Stimulated activated naive CD8-positive, alpha-beta T cell treated with anti-CD3 and anti-CD28 coated beads, Interleukin-15, amount 100 ng/mL, for 72 hours (primary cell): Measurements from ENCODE around the gene LRRC49.

Experiments
- ATAC-seq: fragments of 150-1000 bp; cut with Tn5 transposase; 2 replicates; pipeline ENCODE4 v1.10.0; 2021; ENCODE audit warnings: mild to moderate bottlenecking, moderate library complexity
- DNase-seq, 2 donors: peaks; one replicate each; pipeline ENCODE4 v3.0.0; 2021 to 2022
- H3K27ac Mint-ChIP-seq, 2 donors: one replicate each; pipeline ENCODE4 v1.8.0; 2022; ENCODE audit warnings: mild to moderate bottlenecking in 2 of 2, mixed read lengths in 2 of 2, moderate library complexity in 2 of 2
- H3K27me3 Mint-ChIP-seq: one replicate; pipeline ENCODE4 v1.8.0; 2022; ENCODE audit warnings: mixed read lengths
- H3K4me1 Mint-ChIP-seq: one replicate; pipeline ENCODE4 v1.8.0; 2022; ENCODE audit warnings: mild to moderate bottlenecking, mixed read lengths
- H3K4me3 Mint-ChIP-seq, 2 donors: one replicate each; pipeline ENCODE4 v1.8.0; 2022; ENCODE audit warnings: mild to moderate bottlenecking in 2 of 2, mixed read lengths in 2 of 2, moderate library complexity in 1 of 2
- H3K9me3 Mint-ChIP-seq, 2 donors: one replicate each; pipeline ENCODE4 v1.8.0; 2022; ENCODE audit warnings: mixed read lengths in 2 of 2

LRRC49 gene

DNA sequence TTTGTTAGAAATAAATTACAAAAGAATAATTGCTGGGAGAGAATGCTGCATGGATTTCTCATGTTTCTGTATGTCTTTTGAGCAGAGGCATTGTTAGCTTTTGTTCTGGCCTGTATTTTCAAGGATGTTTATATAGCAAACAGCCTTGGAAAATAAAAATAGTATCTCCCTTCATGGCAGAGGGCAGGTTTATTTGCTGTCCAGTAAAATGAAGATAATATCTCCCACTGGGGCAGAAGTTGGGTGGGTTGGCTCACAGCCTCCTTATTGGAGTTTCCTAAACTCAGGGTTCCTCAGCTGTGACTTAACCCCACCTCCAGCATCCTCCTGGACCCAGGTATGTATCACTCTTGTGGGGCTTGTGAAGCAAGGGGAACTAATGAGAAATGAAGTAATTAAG, 178.9 kb downstream of the LRRC49 start:
- DNase-seq, result no peak
- ATAC-seq, result no peak
- H3K27me3 Mint-ChIP-seq, result peaks cover 9% of the 10 kb centered on the region

GRCh38 chr15:71072423-71072822, 179.8 kb downstream of the LRRC49 start:
- H3K4me1 Mint-ChIP-seq, result no peaks in the 10 kb centered on the region
- H3K4me3 Mint-ChIP-seq, result no peak overlapping the region
- H3K9me3 Mint-ChIP-seq, result no peaks in the 10 kb centered on the region
- DNase-seq (no peak), ATAC-seq (no peak)
- no peak overlapping the region for H3K27ac Mint-ChIP-seq
- H3K27me3 Mint-ChIP-seq, result peaks cover 9% of the 10 kb centered on the region

More for the DNA sequence above, 178.9 kb downstream of the LRRC49 start:
- no peaks in the 10 kb centered on the region for H3K4me1 Mint-ChIP-seq
- no peak overlapping the region for H3K4me3 Mint-ChIP-seq
- H3K27ac Mint-ChIP-seq, result no peak overlapping the region
- no peaks in the 10 kb centered on the region for H3K9me3 Mint-ChIP-seq

DNA sequence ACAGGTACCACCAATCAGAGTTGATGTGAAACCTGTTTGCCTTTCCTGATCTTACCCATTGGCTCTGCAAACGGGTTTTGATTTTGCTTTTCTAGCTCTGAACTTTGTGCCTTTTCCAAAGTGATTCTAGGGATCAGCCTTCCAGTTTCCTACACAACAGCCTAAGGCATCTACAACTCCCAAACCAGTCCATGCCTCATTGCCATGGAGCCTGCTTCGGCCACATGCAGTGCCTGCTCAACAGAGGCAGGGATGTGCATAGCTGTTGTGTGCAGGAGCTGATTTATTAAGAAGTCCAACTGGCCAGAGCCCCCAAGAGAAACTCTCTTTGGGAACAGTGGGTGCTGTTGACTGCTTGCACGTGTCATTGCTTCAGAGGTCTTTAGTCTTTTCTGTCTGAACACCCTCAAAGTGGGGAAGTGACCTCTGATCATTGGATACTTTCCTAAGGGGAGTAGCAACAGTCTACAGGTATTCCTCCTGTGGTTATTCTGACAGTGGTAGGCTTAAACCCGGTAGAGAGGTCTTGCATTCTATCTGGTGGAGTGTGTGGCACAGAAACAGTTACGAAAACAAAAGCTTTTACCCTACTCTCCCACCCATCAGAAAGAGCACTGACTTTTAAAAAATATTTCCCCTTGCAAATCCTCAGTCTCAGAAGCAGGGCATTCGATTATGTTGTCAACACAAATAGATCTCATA, 186.0 kb downstream of the LRRC49 start:
- no peaks in the 10 kb centered on the region for H3K4me1 Mint-ChIP-seq
- H3K4me3 Mint-ChIP-seq, result no peak overlapping the region
- DNase-seq (no peak), ATAC-seq (no peak)
- H3K27ac Mint-ChIP-seq, result no peak overlapping the region
- H3K9me3 Mint-ChIP-seq, result no peaks in the 10 kb centered on the region
- H3K27me3 Mint-ChIP-seq, result peaks cover 30% of the 10 kb centered on the region

- H3K27me3 Mint-ChIP-seq, result peaks cover 36% of the 10 kb centered on the region
- ATAC-seq (no peak), DNase-seq (no peak)
These were observed 186.8 kb downstream of the LRRC49 start for GRCh38 chr15:71079208-71080044.

GRCh38 chr15:71080166-71080565, 187.5 kb downstream of the LRRC49 start:
- H3K4me1 Mint-ChIP-seq, result no peaks in the 10 kb centered on the region
- H3K9me3 Mint-ChIP-seq, result no peaks in the 10 kb centered on the region
- no peak overlapping the region for H3K27ac Mint-ChIP-seq
- no peak overlapping the region for H3K4me3 Mint-ChIP-seq
- DNase-seq, result no peak
- peaks cover 36% of the 10 kb centered on the region for H3K27me3 Mint-ChIP-seq
- ATAC-seq, result no peak

More at GRCh38 chr15:71079208-71080044, 186.8 kb downstream of the LRRC49 start:
- Mint-ChIP-seq H3K4me3 (no peak overlapping the region), H3K27ac (no peak overlapping the region), H3K9me3 (no peaks in the 10 kb centered on the region), H3K4me1 (no peaks in the 10 kb centered on the region)

GRCh38 chr15:71080705-71081104, 188.1 kb downstream of the LRRC49 start:
- no peak overlapping the region for H3K4me3 Mint-ChIP-seq
- H3K4me1 Mint-ChIP-seq, result no peaks in the 10 kb centered on the region
- peaks cover 36% of the 10 kb centered on the region for H3K27me3 Mint-ChIP-seq
- H3K9me3 Mint-ChIP-seq, result no peaks in the 10 kb centered on the region
- ATAC-seq (no peak), DNase-seq (no peak)
- peak overlapping the region in 1 of 2 donors; percentile 68 for H3K27ac Mint-ChIP-seq

- peaks cover 0 to 10% of the 10 kb centered on the region in 2 donors for H3K9me3 Mint-ChIP-seq
- H3K27me3 Mint-ChIP-seq, result peaks cover 54% of the 10 kb centered on the region
- H3K4me3 Mint-ChIP-seq, result no peak overlapping the region
- H3K4me1 Mint-ChIP-seq, result no peaks in the 10 kb centered on the region
- no peak overlapping the region for H3K27ac Mint-ChIP-seq
- DNase-seq, result no peak
- no peak for ATAC-seq
These were observed 190.2 kb downstream of the LRRC49 start for GRCh38 chr15:71082803-71083202.

GRCh38 chr15:71083349-71083748, 190.7 kb downstream of the LRRC49 start:
- DNase-seq (no peak), ATAC-seq (no peak)
- peaks cover 0 to 10% of the 10 kb centered on the region in 2 donors for H3K9me3 Mint-ChIP-seq
- H3K4me1 Mint-ChIP-seq, result no peaks in the 10 kb centered on the region
- no peak overlapping the region for H3K27ac Mint-ChIP-seq
- no peak overlapping the region for H3K4me3 Mint-ChIP-seq
- H3K27me3 Mint-ChIP-seq, result peaks cover 55% of the 10 kb centered on the region

DNA sequence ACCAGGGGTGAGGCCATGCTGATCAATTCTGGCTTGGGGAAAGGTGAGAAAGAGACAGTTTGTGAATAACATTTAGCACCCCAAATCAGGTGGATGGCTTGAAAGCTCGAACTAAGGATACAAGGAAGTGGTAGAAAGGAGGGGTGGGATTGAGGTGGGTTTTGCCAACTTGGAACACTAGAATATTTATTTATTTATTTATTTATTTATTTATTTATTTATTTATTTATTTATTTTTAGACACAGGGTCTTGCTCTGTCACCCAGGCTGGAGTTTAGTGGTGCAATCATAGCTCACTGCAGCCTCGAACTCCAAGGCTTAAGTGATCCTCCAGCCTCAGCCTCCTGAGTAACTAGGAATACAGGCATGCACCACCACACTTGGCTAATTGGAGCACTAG, 191.6 kb downstream of the LRRC49 start:
- Mint-ChIP-seq H3K9me3 (peaks cover 0 to 10% of the 10 kb centered on the region in 2 donors), H3K27me3 (peaks cover 52% of the 10 kb centered on the region)

GRCh38 chr15:71085809-71086208, 193.2 kb downstream of the LRRC49 start:
- Mint-ChIP-seq H3K27me3 (peaks cover 43% of the 10 kb centered on the region), H3K27ac (no peak overlapping the region)

More for the DNA sequence above, 191.6 kb downstream of the LRRC49 start:
- Mint-ChIP-seq H3K27ac (peak overlapping the region in 1 of 2 donors; percentile 79), H3K4me1 (no peaks in the 10 kb centered on the region), H3K4me3 (no peak overlapping the region)
- ATAC-seq, result no peak
- DNase-seq, result no peak

DNA sequence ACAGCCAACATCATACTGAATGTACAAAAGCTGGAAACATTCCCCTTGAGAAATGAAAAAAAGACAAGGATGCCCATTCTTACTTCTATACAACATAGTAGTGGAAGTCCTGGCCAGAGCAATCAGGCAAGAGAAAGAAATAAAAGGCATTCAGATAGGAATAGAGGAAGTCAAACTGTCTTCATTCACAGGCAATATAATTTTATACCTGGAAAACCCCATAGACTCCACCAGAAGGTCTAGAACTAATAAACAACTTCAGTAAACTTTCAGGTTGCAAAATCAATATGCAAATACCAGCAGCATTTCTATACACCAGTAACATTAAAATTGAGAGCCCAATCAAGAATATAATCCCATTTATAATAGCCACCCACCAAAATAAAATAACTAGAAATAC, 195.5 kb downstream of the LRRC49 start:
- H3K27me3 Mint-ChIP-seq, result peaks cover 39% of the 10 kb centered on the region
- H3K4me3 Mint-ChIP-seq, result no peak overlapping the region
- no peak overlapping the region for H3K27ac Mint-ChIP-seq
- no peak for DNase-seq
- H3K4me1 Mint-ChIP-seq, result no peaks in the 10 kb centered on the region
- peaks cover 0 to 10% of the 10 kb centered on the region in 2 donors for H3K9me3 Mint-ChIP-seq
- ATAC-seq, result no peak

More at GRCh38 chr15:71085809-71086208, 193.2 kb downstream of the LRRC49 start:
- H3K9me3 Mint-ChIP-seq, result peaks cover 0 to 10% of the 10 kb centered on the region in 2 donors
- ATAC-seq, result no peak
- H3K4me1 Mint-ChIP-seq, result no peaks in the 10 kb centered on the region
- no peak for DNase-seq
- no peak overlapping the region for H3K4me3 Mint-ChIP-seq

DNA sequence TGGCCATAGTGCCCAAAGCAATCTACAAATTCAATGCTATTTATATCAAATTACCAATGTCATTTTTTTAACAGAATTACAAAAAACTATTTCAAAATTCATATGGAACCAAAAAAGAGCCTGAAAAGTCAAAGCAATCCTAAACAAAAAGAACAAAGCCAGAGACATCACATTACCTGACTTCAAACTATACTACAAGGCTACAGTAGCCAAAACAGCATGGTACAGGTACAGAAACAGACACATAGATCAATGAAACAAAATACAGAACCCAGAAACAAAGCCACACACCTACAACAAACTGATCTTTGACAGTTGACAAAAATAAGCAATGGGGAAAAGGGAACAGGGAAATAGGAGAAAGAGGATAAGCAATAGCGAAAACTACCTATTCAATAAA, 196.1 kb downstream of the LRRC49 start:
- Mint-ChIP-seq H3K4me3 (no peak overlapping the region), H3K9me3 (peaks cover 0 to 10% of the 10 kb centered on the region in 2 donors), H3K4me1 (no peaks in the 10 kb centered on the region), H3K27me3 (peaks cover 37% of the 10 kb centered on the region), H3K27ac (no peak overlapping the region)
- ATAC-seq (no peak), DNase-seq (no peak)

DNA sequence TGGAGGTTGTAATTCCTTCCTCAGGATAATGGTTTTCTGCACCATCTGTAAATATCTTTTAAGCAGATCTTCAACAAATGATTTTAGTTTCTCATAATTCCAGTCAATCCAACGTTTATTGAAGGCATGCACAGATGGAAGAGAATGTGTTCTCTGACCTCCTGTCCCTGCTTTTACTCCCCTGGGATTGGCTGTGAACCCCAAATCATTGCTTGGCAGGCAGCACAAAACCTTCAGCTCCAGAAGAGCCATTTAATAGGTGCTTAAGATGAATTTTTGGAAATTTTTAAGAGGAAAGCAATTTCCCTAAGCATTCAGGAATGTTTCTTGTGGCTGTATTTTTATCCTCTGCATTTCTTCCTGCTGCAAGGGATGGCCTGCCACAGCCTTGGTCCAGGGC, 197.2 kb downstream of the LRRC49 start:
- Mint-ChIP-seq H3K27ac (no peak overlapping the region), H3K9me3 (peaks cover 0 to 10% of the 10 kb centered on the region in 2 donors), H3K4me3 (no peak overlapping the region), H3K27me3 (peaks cover 32% of the 10 kb centered on the region), H3K4me1 (no peaks in the 10 kb centered on the region)
- DNase-seq (no peak), ATAC-seq (no peak)

GRCh38 chr15:71091601-71092000, 199.0 kb downstream of the LRRC49 start:
- Mint-ChIP-seq H3K4me1 (no peaks in the 10 kb centered on the region), H3K27me3 (peaks cover 25% of the 10 kb centered on the region), H3K4me3 (no peak overlapping the region), H3K27ac (no peak overlapping the region), H3K9me3 (peaks cover 0 to 10% of the 10 kb centered on the region in 2 donors)
- DNase-seq (no peak), ATAC-seq (no peak)

DNA sequence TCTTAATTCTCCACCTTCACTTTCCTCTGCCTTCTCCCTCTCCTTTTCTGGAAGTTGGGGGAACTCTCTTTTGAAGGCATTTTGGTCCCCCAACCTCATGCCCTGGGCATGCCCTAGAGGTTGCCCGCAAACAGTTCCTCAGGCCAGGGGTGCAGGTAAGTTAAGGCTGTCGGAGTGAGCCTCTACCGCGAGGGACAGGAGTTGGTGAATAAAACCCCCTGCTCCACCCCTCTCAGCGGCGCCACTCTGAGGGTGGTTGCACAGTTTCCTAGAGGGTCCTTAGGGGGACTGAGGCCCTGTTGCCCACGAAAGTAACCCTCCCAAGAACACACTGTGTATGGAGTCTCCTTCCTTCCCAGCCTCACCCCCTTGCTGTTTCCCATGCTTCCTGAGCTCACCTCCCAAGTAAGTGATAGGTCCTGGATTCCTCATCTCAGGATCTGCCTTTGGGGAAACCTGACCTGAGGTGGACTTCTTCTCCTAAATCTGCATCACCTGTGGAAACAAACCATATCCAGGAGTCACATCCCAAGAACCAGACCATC, 199.5 kb downstream of the LRRC49 start:
- DNase-seq, result no peak
- Mint-ChIP-seq H3K4me1 (no peaks in the 10 kb centered on the region), H3K27me3 (peaks cover 20% of the 10 kb centered on the region), H3K4me3 (no peak overlapping the region), H3K27ac (peak overlapping the region in 1 of 2 donors; percentile 68), H3K9me3 (peaks cover 0 to 6% of the 10 kb centered on the region in 2 donors)
- ATAC-seq, result no peak
